Suprapubic skin (tissue), 4 donors: ENCODE measurements around the gene WDFY2. TPM values are rescaled to one million over a fixed set of nuclear protein-coding genes. Genes with fewer than 3 reads are reported as not detected.

Experiments
- DNase-seq, 2 donors: peaks; one replicate each; pipeline ENCODE4 v3.0.0-alpha.2; 2019; ENCODE audit warnings: low spot score in 2 of 2
- H3K27ac ChIP-seq: fragments of 200-600 bp; sonication (generic); one replicate; pipeline ENCODE4 v1.5.1; 2019
- H3K27me3 ChIP-seq: fragments of 200-600 bp; sonication (generic); one replicate; pipeline ENCODE4 v1.5.1; 2019
- H3K36me3 ChIP-seq: fragments of 200-600 bp; sonication (generic); one replicate; pipeline ENCODE4 v1.5.1; 2019
- H3K4me1 ChIP-seq: fragments of 200-600 bp; sonication (generic); one replicate; pipeline ENCODE4 v1.5.1; 2019
- H3K4me3 ChIP-seq: fragments of 200-600 bp; sonication (generic); one replicate; pipeline ENCODE4 v1.5.1; 2019; ENCODE audit warnings: mild to moderate bottlenecking
- H3K9me3 ChIP-seq: fragments of 200-600 bp; sonication (generic); one replicate; pipeline ENCODE4 v1.5.1; 2019
- CTCF ChIP-seq, 2 donors: fragments of 200-600 bp in 1 of 2; fragments of 450-650 bp in 1 of 2; sonication (generic) in 1 of 2; IDR thresholded peaks; one replicate each; pipeline ENCODE4 v1.5.1; 2016 to 2019; ENCODE audit warnings: antibody characterized with exemption in 2 of 2, mild to moderate bottlenecking in 1 of 2, moderate library complexity in 1 of 2
- EP300 ChIP-seq: sonication (generic); formaldehyde crosslinking; IDR thresholded peaks from one replicate; pipeline ENCODE4 v1.6.1; 2017; ENCODE audit warnings: antibody characterized with exemption
- POLR2A ChIP-seq, 2 donors: fragments of 450-650 bp; IDR thresholded peaks; one replicate each; pipeline ENCODE4 v1.6.1; 2017; ENCODE audit warnings: antibody characterized with exemption in 2 of 2, mild to moderate bottlenecking in 2 of 2, moderate library complexity in 2 of 2
- POLR2AphosphoS5 ChIP-seq, 3 donors: sonication (generic); formaldehyde crosslinking; IDR thresholded peaks; one replicate each; pipeline ENCODE4 v1.6.1; 2017; ENCODE audit warnings: antibody characterized with exemption in 3 of 3
- WGBS: methylation state at CpG from one replicate; pipeline ENCODE4 v1.1.5; 2018; 5-methylcytosine and 5-hydroxymethylcytosine counted together
- total RNA-seq, 4 donors: library from RNA; depleted of rRNA; stranded (reverse); fragments of >200 nt; gene quantifications; one replicate each; pipeline ENCODE4 v1.1.0, GENCODE V29; 2016

WDFY2 gene
- total RNA-seq, 4 donors from 2014 or later: 35.3 to 99.2 (median 40.4) TPM

- H3K4me3 ChIP-seq: no peak overlapping the region
- H3K9me3 ChIP-seq: no peaks in the 10 kb centered on the region
- peaks cover 29% of the 10 kb centered on the region for H3K4me1 ChIP-seq
- peaks cover 10% of the 10 kb centered on the region for H3K36me3 ChIP-seq
- 88% methylated on average over 1 of the region's 1 CpG for WGBS
- TF ChIP-seq POLR2AphosphoS5 (IDR thresholded peaks at IDR 0.05) (no peak), EP300 (no peak), POLR2A (IDR thresholded peaks at IDR 0.05) (no peak), CTCF (IDR thresholded peaks at IDR 0.05) (no peak)
- H3K27ac ChIP-seq: no peak overlapping the region
- H3K27me3 ChIP-seq: no peaks in the 10 kb centered on the region
- no peak for DNase-seq
Measured at GRCh38 chr13:51660813-51661212, 76.6 kb downstream of the WDFY2 start.

- DNase-seq: no peak
- 58% methylated on average over 8 of the region's 8 CpGs for WGBS
- TF ChIP-seq EP300 (no peak), POLR2AphosphoS5 (IDR thresholded peaks at IDR 0.05) (no peak)
- no peaks in the 10 kb centered on the region for H3K9me3 ChIP-seq
- peaks cover 40% of the 10 kb centered on the region for H3K4me1 ChIP-seq
- peaks cover 10% of the 10 kb centered on the region for H3K36me3 ChIP-seq
- H3K27ac ChIP-seq: peak overlapping the region; percentile 10
- H3K27me3 ChIP-seq: no peaks in the 10 kb centered on the region
- no peak overlapping the region for H3K4me3 ChIP-seq
Measured at GRCh38 chr13:51663973-51664957, 80.0 kb downstream of the WDFY2 start.

GRCh38 chr13:51665456-51665855 lies 81.2 kb downstream of the WDFY2 start:
- Histone ChIP-seq H3K27ac (no peak overlapping the region), H3K4me3 (no peak overlapping the region), H3K36me3 (peaks cover 10% of the 10 kb centered on the region), H3K4me1 (peaks cover 42% of the 10 kb centered on the region), H3K27me3 (no peaks in the 10 kb centered on the region), H3K9me3 (no peaks in the 10 kb centered on the region)
- DNase-seq: no peak
- WGBS: 39% methylated on average over 2 of the region's 2 CpGs
- no peak for TF ChIP-seq POLR2A (IDR thresholded peaks at IDR 0.05)
- TF ChIP-seq POLR2AphosphoS5 (IDR thresholded peaks at IDR 0.05): no peak
- TF ChIP-seq EP300: no peak
- TF ChIP-seq CTCF (IDR thresholded peaks at IDR 0.05): no peak

GRCh38 chr13:51666374-51666773 lies 82.1 kb downstream of the WDFY2 start:
- Histone ChIP-seq H3K4me1 (peaks cover 42% of the 10 kb centered on the region), H3K4me3 (no peak overlapping the region), H3K36me3 (peaks cover 10% of the 10 kb centered on the region), H3K27me3 (no peaks in the 10 kb centered on the region), H3K9me3 (no peaks in the 10 kb centered on the region), H3K27ac (no peak overlapping the region)
- 71% methylated on average over 1 of the region's 1 CpG for WGBS
- no peak for DNase-seq
- TF ChIP-seq POLR2A (IDR thresholded peaks at IDR 0.05) (no peak), CTCF (IDR thresholded peaks at IDR 0.05) (no peak), POLR2AphosphoS5 (IDR thresholded peaks at IDR 0.05) (no peak), EP300 (no peak)

GRCh38 chr13:51666839-51667238 lies 82.6 kb downstream of the WDFY2 start:
- Histone ChIP-seq H3K27ac (no peak overlapping the region), H3K4me1 (peaks cover 42% of the 10 kb centered on the region), H3K27me3 (no peaks in the 10 kb centered on the region), H3K9me3 (no peaks in the 10 kb centered on the region), H3K36me3 (peaks cover 9% of the 10 kb centered on the region), H3K4me3 (no peak overlapping the region)
- no peak for TF ChIP-seq POLR2AphosphoS5 (IDR thresholded peaks at IDR 0.05)
- no peak for TF ChIP-seq EP300
- no peak for TF ChIP-seq CTCF (IDR thresholded peaks at IDR 0.05)
- TF ChIP-seq POLR2A (IDR thresholded peaks at IDR 0.05): no peak
- DNase-seq: no peak
- WGBS: 80% methylated on average over 1 of the region's 1 CpG
